Skeletal muscle tissue (tissue), 4 donors: ENCODE results near the gene LPA. TPM values are rescaled to one million over a fixed set of nuclear protein-coding genes. Genes with fewer than 3 reads are reported as not detected.
A peak's percentile ranks its signal among the peaks of the same experiment; 100 is the strongest.
"Not testable (repeated sequence)": the region's sequence is repeated elsewhere in the genome, so short reads cannot be mapped to it uniquely, and the experiment has no call there.

Experiments
- H3K27ac ChIP-seq: one replicate; pipeline ENCODE4 v1.7.0; 2013; ENCODE audit warnings: mild to moderate bottlenecking, low read depth, low read length, inconsistent platforms
- H3K27me3 ChIP-seq, 3 donors: one replicate each; pipeline ENCODE4 v1.7.0; 2013; ENCODE audit warnings: low read length in 3 of 3; ENCODE audit not compliant: control insufficient read depth in 3 of 3, insufficient read depth in 3 of 3
- H3K36me3 ChIP-seq, 3 donors: one replicate each; pipeline ENCODE4 v1.7.0; 2013; ENCODE audit warnings: low read length in 3 of 3; ENCODE audit not compliant: control insufficient read depth in 3 of 3, insufficient read depth in 3 of 3
- H3K4me1 ChIP-seq, 3 donors: one replicate each; pipeline ENCODE4 v1.7.0; 2013; ENCODE audit warnings: low read length in 3 of 3, mild to moderate bottlenecking in 3 of 3; ENCODE audit not compliant: control insufficient read depth in 3 of 3, insufficient read depth in 3 of 3
- H3K4me3 ChIP-seq, 3 donors: one replicate each; pipeline ENCODE4 v1.7.0; 2013; ENCODE audit warnings: low read length in 3 of 3
- H3K9ac ChIP-seq, 3 donors: one replicate each; pipeline ENCODE4 v1.7.0; 2013; ENCODE audit warnings: low read length in 3 of 3, mild to moderate bottlenecking in 3 of 3, moderate library complexity in 2 of 3, low read depth in 1 of 3
- H3K9me3 ChIP-seq, 3 donors: one replicate each; pipeline ENCODE4 v1.7.0; 2013; ENCODE audit warnings: low read length in 3 of 3; ENCODE audit not compliant: control insufficient read depth in 3 of 3
- total RNA-seq: library from RNA; depleted of rRNA; stranded (reverse); fragments of >200 nt; gene quantifications from one replicate; pipeline ENCODE4 v1.2.3, GENCODE V29; 2014
- donor health status: Osteomylitis.

Gene LPA
- total RNA-seq, 1 donor from 2014 or later: not detected

- not testable (repeated sequence) for H3K4me3 ChIP-seq, H3K36me3 ChIP-seq, H3K9ac ChIP-seq, H3K9me3 ChIP-seq, H3K27me3 ChIP-seq, H3K4me1 ChIP-seq, H3K27ac ChIP-seq
Measured at GRCh38 chr6:160578515-160578914, 85.6 kb downstream of the LPA start.

- no peak overlapping the region for H3K27ac ChIP-seq
Measured at GRCh38 chr6:160573943-160574342, 90.1 kb downstream of the LPA start.

GRCh38 chr6:160571201-160571600, 92.9 kb downstream of the LPA start:
- not testable (repeated sequence) for H3K9ac ChIP-seq, H3K4me1 ChIP-seq, H3K27me3 ChIP-seq, H3K27ac ChIP-seq, H3K4me3 ChIP-seq, H3K36me3 ChIP-seq, H3K9me3 ChIP-seq

More at GRCh38 chr6:160573943-160574342, 90.1 kb downstream of the LPA start:
- no peaks in the 10 kb centered on the region for H3K4me1 ChIP-seq
- no peak overlapping the region for H3K4me3 ChIP-seq
- no peak overlapping the region for H3K9ac ChIP-seq
- H3K36me3 ChIP-seq: no peaks in the 10 kb centered on the region
- no peaks in the 10 kb centered on the region for H3K9me3 ChIP-seq
- no peaks in the 10 kb centered on the region for H3K27me3 ChIP-seq

GRCh38 chr6:160544802-160545201, 119.3 kb downstream of the LPA start:
- Histone ChIP-seq H3K4me1 (no peaks in the 10 kb centered on the region), H3K27me3 (peaks cover 0 to 7% (median 2%) of the 10 kb centered on the region in 3 donors)

GRCh38 chr6:160535270-160535669, 128.8 kb downstream of the LPA start:
- Histone ChIP-seq H3K27ac (no peak overlapping the region), H3K9ac (no peak overlapping the region), H3K9me3 (no peaks in the 10 kb centered on the region), H3K27me3 (peaks cover 0 to 2% (median 0%) of the 10 kb centered on the region in 3 donors), H3K4me1 (peaks cover 0 to 3% (median 2%) of the 10 kb centered on the region in 3 donors), H3K4me3 (no peak overlapping the region), H3K36me3 (no peaks in the 10 kb centered on the region)

More at GRCh38 chr6:160544802-160545201, 119.3 kb downstream of the LPA start:
- Histone ChIP-seq H3K4me3 (no peak overlapping the region), H3K9me3 (no peaks in the 10 kb centered on the region), H3K36me3 (no peaks in the 10 kb centered on the region), H3K27ac (no peak overlapping the region), H3K9ac (no peak overlapping the region)

- Histone ChIP-seq H3K4me3 (peak overlapping the region in 2 of 3 donors; percentile 31 to 45), H3K9me3 (no peaks in the 10 kb centered on the region), H3K4me1 (peaks cover 0 to 3% (median 2%) of the 10 kb centered on the region in 3 donors), H3K9ac (no peak overlapping the region), H3K27ac (no peak overlapping the region), H3K36me3 (no peaks in the 10 kb centered on the region), H3K27me3 (peaks cover 0 to 2% (median 0%) of the 10 kb centered on the region in 3 donors)
Measured at GRCh38 chr6:160534050-160534696, 129.9 kb downstream of the LPA start.

GRCh38 chr6:160532315-160532714, 131.8 kb downstream of the LPA start:
- H3K9ac ChIP-seq: no peak overlapping the region
- peaks cover 0 to 3% (median 2%) of the 10 kb centered on the region in 3 donors for H3K4me1 ChIP-seq
- H3K36me3 ChIP-seq: no peaks in the 10 kb centered on the region
- H3K9me3 ChIP-seq: no peaks in the 10 kb centered on the region
- peaks cover 0 to 2% (median 0%) of the 10 kb centered on the region in 3 donors for H3K27me3 ChIP-seq
- no peak overlapping the region for H3K27ac ChIP-seq
- no peak overlapping the region for H3K4me3 ChIP-seq

GRCh38 chr6:160531826-160532225, 132.2 kb downstream of the LPA start:
- Histone ChIP-seq H3K9me3 (no peaks in the 10 kb centered on the region), H3K27ac (no peak overlapping the region), H3K9ac (no peak overlapping the region), H3K4me3 (no peak overlapping the region), H3K27me3 (no peaks in the 10 kb centered on the region), H3K36me3 (no peaks in the 10 kb centered on the region), H3K4me1 (peaks cover 0 to 3% (median 2%) of the 10 kb centered on the region in 3 donors)

- H3K9me3 ChIP-seq, H3K36me3 ChIP-seq, H3K27ac ChIP-seq, H3K9ac ChIP-seq, H3K4me1 ChIP-seq, H3K27me3 ChIP-seq, H3K4me3 ChIP-seq: not testable (repeated sequence)
Measured at GRCh38 chr6:160529524-160529923, 134.6 kb downstream of the LPA start.

GRCh38 chr6:160523223-160523622, 140.9 kb downstream of the LPA start:
- H3K36me3 ChIP-seq: no peaks in the 10 kb centered on the region
- H3K4me1 ChIP-seq: peaks cover 0 to 4% (median 3%) of the 10 kb centered on the region in 3 donors
- no peak overlapping the region for H3K9ac ChIP-seq
- no peaks in the 10 kb centered on the region for H3K9me3 ChIP-seq
- H3K27me3 ChIP-seq: no peaks in the 10 kb centered on the region
- no peak overlapping the region for H3K4me3 ChIP-seq
- no peak overlapping the region for H3K27ac ChIP-seq
